ENCODE data around the gene APOF. TPM values are rescaled to one million over a fixed set of nuclear protein-coding genes. Genes with fewer than 3 reads are reported as not detected.

Gene APOF
- total and polyA plus RNA-seq, 2 of the 13 experiments (the other 11 are each of a cell fraction or from before 2014, with no cell fraction given): 3.3 to 23.9 TPM

DNA sequence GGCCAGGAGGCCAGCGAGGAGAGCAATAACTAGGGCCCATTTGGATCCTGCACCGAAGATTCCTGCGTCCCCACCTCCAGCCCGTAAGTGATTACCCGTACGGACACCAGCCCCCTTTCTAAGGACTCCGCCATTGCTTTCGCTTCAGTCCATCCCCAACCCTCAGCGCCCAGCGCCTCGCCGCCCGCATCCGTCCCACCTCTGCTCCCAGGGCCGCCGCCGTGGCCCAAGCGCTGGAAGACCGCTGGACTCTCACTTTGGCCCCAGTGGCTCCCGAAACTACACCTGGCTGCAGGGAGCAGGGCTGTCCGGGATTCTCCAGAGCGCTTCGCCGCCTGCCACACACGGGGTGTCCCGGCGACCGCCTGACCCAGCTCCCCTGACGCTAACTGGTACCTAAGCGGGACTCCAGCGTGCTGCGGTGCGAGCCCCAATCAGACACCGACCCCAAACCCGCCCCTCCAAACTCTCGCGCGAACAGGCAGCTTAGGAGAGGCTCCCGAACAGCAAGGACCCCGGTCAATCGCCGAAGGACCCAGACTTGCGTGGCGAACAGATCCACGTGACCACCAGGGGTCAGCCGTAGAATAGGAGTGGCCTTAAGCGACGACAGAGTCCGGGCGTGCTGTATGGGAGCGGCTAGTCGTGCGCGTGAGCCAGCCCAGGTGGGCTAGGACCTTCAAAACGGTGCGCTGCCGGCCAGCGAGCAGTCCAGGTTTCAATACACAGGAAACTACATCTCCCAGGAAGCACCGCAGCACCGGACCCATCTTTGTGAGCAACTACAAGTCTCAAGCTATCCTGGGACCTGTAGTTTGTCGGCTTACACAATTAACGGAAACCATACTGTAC, 46.8 kb downstream of the APOF start, which contains the start of gene CNPY2 (continued):
- TF ChIP-seq FOSL2 (CRISPR knock-in tag; IDR thresholded peaks at IDR 0.05) (peak; percentile 20; the same call in 1 of the 2 replicates), ARHGAP35 (CRISPR knock-in tag; IDR thresholded peaks at IDR 0.05; ENCODE audit: borderline replicate concordance) (no peak; the same call in 1 of the 2 replicates), ARNT2 (CRISPR knock-in tag; IDR thresholded peaks at IDR 0.05; ENCODE audit: low read depth) (peak; percentile 96), ZFP62 (CRISPR knock-in tag; IDR thresholded peaks at IDR 0.05) (no peak; the same call in 1 of the 2 replicates), TBX3 (IDR thresholded peaks at IDR 0.05; ENCODE audit: borderline replicate concordance) (peak; percentile 22; the same call in 1 of the 2 replicates), NRL (CRISPR knock-in tag; IDR thresholded peaks at IDR 0.05; ENCODE audit: borderline replicate concordance) (peak; percentile 72; the same call in 1 of the 2 replicates), IKZF4 (CRISPR knock-in tag; IDR thresholded peaks at IDR 0.05; ENCODE audit: borderline replicate concordance, low read depth, not compliant biosample characterization) (peak; percentile 27), NR1H2 (CRISPR knock-in tag; IDR thresholded peaks at IDR 0.05; ENCODE audit: borderline replicate concordance, low read depth) (0 out of 2 replicates have a peak, but pooled peaks have one; percentile 35), ZNF670 (CRISPR knock-in tag; IDR thresholded peaks at IDR 0.05; ENCODE audit: borderline replicate concordance) (no peak), POLR2G (IDR thresholded peaks at IDR 0.05; ENCODE audit: low read depth, low read length) (peak; percentile 93), ZKSCAN5 (CRISPR knock-in tag; IDR thresholded peaks at IDR 0.05) (no peak), ARNT (IDR thresholded peaks at IDR 0.05) (no peak), MLLT10 (CRISPR knock-in tag; IDR thresholded peaks at IDR 0.05) (no peak), CAMTA2 (CRISPR knock-in tag; IDR thresholded peaks at IDR 0.05; ENCODE audit: borderline replicate concordance) (peak; percentile 60; the same call in 1 of the 2 replicates), PITX1 (CRISPR knock-in tag; IDR thresholded peaks at IDR 0.05) (peak; percentile 65), KLF16 (CRISPR knock-in tag; IDR thresholded peaks at IDR 0.05) (no peak), TAF1 (CRISPR knock-in tag; IDR thresholded peaks at IDR 0.05) (peak; percentile 91), MATR3 (CRISPR knock-in tag; IDR thresholded peaks at IDR 0.05) (no peak), SOX6 (IDR thresholded peaks at IDR 0.05) (no peak), SOX6 (CRISPR knock-in tag; IDR thresholded peaks at IDR 0.05) (peak; percentile 72), SALL1 (CRISPR knock-in tag; IDR thresholded peaks at IDR 0.05) (peak; percentile 84)
- TF ChIP-seq, protein P1, sequence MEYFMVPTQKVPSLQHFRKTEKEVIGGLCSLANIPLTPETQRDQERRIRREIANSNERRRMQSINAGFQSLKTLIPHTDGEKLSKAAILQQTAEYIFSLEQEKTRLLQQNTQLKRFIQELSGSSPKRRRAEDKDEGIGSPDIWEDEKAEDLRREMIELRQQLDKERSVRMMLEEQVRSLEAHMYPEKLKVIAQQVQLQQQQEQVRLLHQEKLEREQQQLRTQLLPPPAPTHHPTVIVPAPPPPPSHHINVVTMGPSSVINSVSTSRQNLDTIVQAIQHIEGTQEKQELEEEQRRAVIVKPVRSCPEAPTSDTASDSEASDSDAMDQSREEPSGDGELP (IDR thresholded peaks at IDR 0.05; ENCODE audit: borderline replicate concordance, low read depth): peak; percentile 78
- TF ChIP-seq, protein P2, sequence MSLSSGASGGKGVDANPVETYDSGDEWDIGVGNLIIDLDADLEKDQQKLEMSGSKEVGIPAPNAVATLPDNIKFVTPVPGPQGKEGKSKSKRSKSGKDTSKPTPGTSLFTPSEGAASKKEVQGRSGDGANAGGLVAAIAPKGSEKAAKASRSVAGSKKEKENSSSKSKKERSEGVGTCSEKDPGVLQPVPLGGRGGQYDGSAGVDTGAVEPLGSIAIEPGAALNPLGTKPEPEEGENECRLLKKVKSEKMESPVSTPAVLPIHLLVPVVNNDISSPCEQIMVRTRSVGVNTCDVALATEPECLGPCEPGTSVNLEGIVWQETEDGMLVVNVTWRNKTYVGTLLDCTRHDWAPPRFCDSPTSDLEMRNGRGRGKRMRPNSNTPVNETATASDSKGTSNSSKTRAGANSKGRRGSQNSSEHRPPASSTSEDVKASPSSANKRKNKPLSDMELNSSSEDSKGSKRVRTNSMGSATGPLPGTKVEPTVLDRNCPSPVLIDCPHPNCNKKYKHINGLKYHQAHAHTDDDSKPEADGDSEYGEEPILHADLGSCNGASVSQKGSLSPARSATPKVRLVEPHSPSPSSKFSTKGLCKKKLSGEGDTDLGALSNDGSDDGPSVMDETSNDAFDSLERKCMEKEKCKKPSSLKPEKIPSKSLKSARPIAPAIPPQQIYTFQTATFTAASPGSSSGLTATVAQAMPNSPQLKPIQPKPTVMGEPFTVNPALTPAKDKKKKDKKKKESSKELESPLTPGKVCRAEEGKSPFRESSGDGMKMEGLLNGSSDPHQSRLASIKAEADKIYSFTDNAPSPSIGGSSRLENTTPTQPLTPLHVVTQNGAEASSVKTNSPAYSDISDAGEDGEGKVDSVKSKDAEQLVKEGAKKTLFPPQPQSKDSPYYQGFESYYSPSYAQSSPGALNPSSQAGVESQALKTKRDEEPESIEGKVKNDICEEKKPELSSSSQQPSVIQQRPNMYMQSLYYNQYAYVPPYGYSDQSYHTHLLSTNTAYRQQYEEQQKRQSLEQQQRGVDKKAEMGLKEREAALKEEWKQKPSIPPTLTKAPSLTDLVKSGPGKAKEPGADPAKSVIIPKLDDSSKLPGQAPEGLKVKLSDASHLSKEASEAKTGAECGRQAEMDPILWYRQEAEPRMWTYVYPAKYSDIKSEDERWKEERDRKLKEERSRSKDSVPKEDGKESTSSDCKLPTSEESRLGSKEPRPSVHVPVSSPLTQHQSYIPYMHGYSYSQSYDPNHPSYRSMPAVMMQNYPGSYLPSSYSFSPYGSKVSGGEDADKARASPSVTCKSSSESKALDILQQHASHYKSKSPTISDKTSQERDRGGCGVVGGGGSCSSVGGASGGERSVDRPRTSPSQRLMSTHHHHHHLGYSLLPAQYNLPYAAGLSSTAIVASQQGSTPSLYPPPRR (CRISPR knock-in tag; IDR thresholded peaks at IDR 0.05; ENCODE audit: borderline replicate concordance): peak; percentile 46; the same call in 1 of the 2 replicates
- TF ChIP-seq, protein P3, sequence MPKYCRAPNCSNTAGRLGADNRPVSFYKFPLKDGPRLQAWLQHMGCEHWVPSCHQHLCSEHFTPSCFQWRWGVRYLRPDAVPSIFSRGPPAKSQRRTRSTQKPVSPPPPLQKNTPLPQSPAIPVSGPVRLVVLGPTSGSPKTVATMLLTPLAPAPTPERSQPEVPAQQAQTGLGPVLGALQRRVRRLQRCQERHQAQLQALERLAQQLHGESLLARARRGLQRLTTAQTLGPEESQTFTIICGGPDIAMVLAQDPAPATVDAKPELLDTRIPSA (CRISPR knock-in tag; IDR thresholded peaks at IDR 0.05; ENCODE audit: borderline replicate concordance): peak; percentile 80; the same call in 1 of the 2 replicates
